Measurements from ENCODE around the gene YTHDF2. TPM values are rescaled to one million over a fixed set of nuclear protein-coding genes. Genes with fewer than 3 reads are reported as not detected.
"Not testable (repeated sequence)": the region's sequence is repeated elsewhere in the genome, so short reads cannot be mapped to it uniquely, and the experiment has no call there.

YTHDF2 gene
- total RNA-seq, result 10 to 100 TPM; 31.5 to 37.8 TPM

GRCh38 chr1:28736450-28737306, at the start of gene YTHDF2:
YTHDF2 (plus strand) TSS chr1:28736940; CDS start chr1:28737121, 181 bp downstream.
- H3K4me3 ChIP-seq, result peak within 1 kb of the TSS; percentile 71 to 89
- no peaks in the 10 kb centered on the region for H3K9me3 ChIP-seq
- peak; percentile 86 to 98 for TF ChIP-seq CTCF (IDR thresholded peaks at IDR 0.05)
- H3K27me3 ChIP-seq, result no peaks in the 10 kb centered on the region
- H3K36me3 ChIP-seq, result peaks cover 30% of the 10 kb centered on the region
- H3K27ac ChIP-seq, result peak within 1 kb of the TSS; percentile 87 to 91
- H3K4me1 ChIP-seq, result peaks cover 0 to 43% of the 10 kb centered on the region in 2 donors
- DNase-seq (ENCODE audit: low spot score), result peak; percentile 96

- not testable (repeated sequence) for H3K9me3 ChIP-seq; H3K4me1 ChIP-seq; H3K27ac ChIP-seq; H3K4me3 ChIP-seq; H3K27me3 ChIP-seq; DNase-seq (ENCODE audit: low spot score)
- H3K36me3 ChIP-seq, result peaks cover 29% of the 10 kb centered on the region
Observed at GRCh38 chr1:28691627-28692026, 45.1 kb upstream of the YTHDF2 start.

GRCh38 chr1:28703629-28704028, 33.1 kb upstream of the YTHDF2 start:
- DNase-seq (ENCODE audit: low spot score), result no peak
- H3K9me3 ChIP-seq, result no peaks in the 10 kb centered on the region
- H3K4me1 ChIP-seq, result no peaks in the 10 kb centered on the region
- no peaks in the 10 kb centered on the region for H3K27me3 ChIP-seq
- no peak overlapping the region for H3K27ac ChIP-seq
- no peak overlapping the region for H3K4me3 ChIP-seq
- TF ChIP-seq CTCF (IDR thresholded peaks at IDR 0.05), result no peak
- H3K36me3 ChIP-seq, result peaks cover 63% of the 10 kb centered on the region

GRCh38 chr1:28716336-28716735, 20.4 kb upstream of the YTHDF2 start:
- TF ChIP-seq CTCF (IDR thresholded peaks at IDR 0.05), result no peak
- Histone ChIP-seq H3K9me3 (no peaks in the 10 kb centered on the region), H3K27me3 (no peaks in the 10 kb centered on the region), H3K36me3 (peaks cover 19% of the 10 kb centered on the region), H3K4me3 (no peak overlapping the region), H3K4me1 (no peaks in the 10 kb centered on the region), H3K27ac (no peak overlapping the region)
- DNase-seq (ENCODE audit: low spot score), result no peak

- Histone ChIP-seq H3K4me1 (no peaks in the 10 kb centered on the region), H3K27ac (no peak overlapping the region)
Observed at GRCh38 chr1:28718166-28718565, 18.6 kb upstream of the YTHDF2 start.

More at GRCh38 chr1:28718166-28718565, 18.6 kb upstream of the YTHDF2 start:
- no peak overlapping the region for H3K4me3 ChIP-seq
- no peaks in the 10 kb centered on the region for H3K9me3 ChIP-seq
- no peaks in the 10 kb centered on the region for H3K27me3 ChIP-seq
- DNase-seq (ENCODE audit: low spot score), result no peak
- TF ChIP-seq CTCF (IDR thresholded peaks at IDR 0.05), result no peak
- peaks cover 7% of the 10 kb centered on the region for H3K36me3 ChIP-seq
